Measurements from ENCODE around the gene ELP2. TPM values are rescaled to one million over a fixed set of nuclear protein-coding genes. Genes with fewer than 3 reads are reported as not detected.
A peak's percentile ranks its signal among the peaks of the same experiment; 100 is the strongest.
"Not testable (repeated sequence)": the region's sequence is repeated elsewhere in the genome, so short reads cannot be mapped to it uniquely, and the experiment has no call there.

ELP2 gene
- total and polyA plus RNA-seq, 4 experiments from 2014 or later: 76.3 to 143 (median 110) TPM

DNA sequence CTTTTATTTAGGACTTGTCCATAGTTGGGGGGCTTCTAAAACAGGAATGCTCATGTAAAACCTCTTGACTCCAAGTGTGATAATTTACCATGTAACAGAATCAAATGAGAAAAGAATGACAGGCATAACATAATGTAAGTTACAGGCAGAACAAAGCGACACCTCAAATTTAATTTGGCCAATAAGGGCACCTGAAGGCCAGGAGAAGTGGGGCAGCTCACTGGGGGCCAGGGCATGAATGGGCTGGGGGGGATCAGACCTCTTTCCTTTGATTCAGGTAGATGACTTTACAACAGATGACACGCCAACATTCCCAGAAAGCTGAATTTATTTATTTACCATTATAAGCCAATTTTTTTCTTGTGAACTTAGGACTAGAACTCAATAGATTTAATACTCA is 72.1 kb downstream of the ELP2 start:
- no peak for DNase-seq
- Histone ChIP-seq H3K4me3 (ENCODE audit: low read length in 2 of 2) (no peak overlapping the region), H3K9me3 (ENCODE audit: control insufficient read depth in 1 of 2, low read length in 2 of 2) (no peaks in the 10 kb centered on the region), H3K27me3 (ENCODE audit: insufficient read depth, low read length) (no peaks in the 10 kb centered on the region), H3K36me3 (ENCODE audit: insufficient read depth, low read length) (no peaks in the 10 kb centered on the region), H3K27ac (ENCODE audit: low read depth, low read length) (no peak overlapping the region), H3K4me1 (ENCODE audit: insufficient read depth, low read length) (no peaks in the 10 kb centered on the region)
- Mint-ChIP-seq H3K27me3 (peaks cover 0 to 1% of the 10 kb centered on the region in 2 donors), H3K4me1 (no peaks in the 10 kb centered on the region), H3K27ac (no peak overlapping the region), H3K36me3 (no peaks in the 10 kb centered on the region), H3K9me3 (no peaks in the 10 kb centered on the region), H3K4me3 (no peak overlapping the region)
- intact Hi-C loops (cut with micrococcal nuclease): no loop called here
- CTCF ChIA-PET (ENCODE audit: partially characterized antibody): no interaction called here
- POLR2A ChIA-PET (ENCODE audit: partially characterized antibody): no interaction called here

DNA sequence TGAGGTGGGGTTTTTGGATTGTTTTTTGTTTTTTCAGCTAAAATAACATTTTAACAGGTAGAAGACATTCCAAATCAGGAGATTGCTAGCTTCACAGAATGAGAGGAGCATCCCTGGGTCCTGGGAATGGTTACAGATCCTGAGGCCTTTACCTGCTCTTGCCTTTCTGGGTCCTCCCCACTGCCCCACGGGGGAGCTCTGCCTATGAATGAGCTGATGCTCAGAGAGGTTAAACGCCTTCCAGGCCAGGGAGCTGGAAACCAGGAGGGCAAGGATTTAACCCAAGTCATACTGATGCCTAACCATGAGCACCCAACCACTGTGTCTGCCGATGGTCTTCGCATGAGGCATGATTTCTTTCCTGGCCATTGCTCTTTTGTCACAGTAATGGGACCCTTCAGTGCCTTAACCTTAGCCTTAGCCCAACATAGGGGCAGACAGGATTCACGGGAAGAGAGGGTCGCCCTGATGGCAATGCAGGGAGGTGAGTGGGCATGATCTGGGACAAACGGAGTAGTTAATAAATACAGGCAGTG is 73.7 kb downstream of the ELP2 start:
- intact Hi-C loops (cut with micrococcal nuclease): no loop called here
- Histone ChIP-seq H3K27me3 (ENCODE audit: insufficient read depth, low read length) (no peaks in the 10 kb centered on the region), H3K36me3 (ENCODE audit: insufficient read depth, low read length) (no peaks in the 10 kb centered on the region), H3K27ac (ENCODE audit: low read depth, low read length) (no peak overlapping the region), H3K9me3 (ENCODE audit: control insufficient read depth in 1 of 2, low read length in 2 of 2) (no peaks in the 10 kb centered on the region), H3K4me1 (ENCODE audit: insufficient read depth, low read length) (no peaks in the 10 kb centered on the region), H3K4me3 (ENCODE audit: low read length in 2 of 2) (no peak overlapping the region)
- H3K27ac Mint-ChIP-seq: peak overlapping the region in 1 of 7 donors; percentile 6
- H3K4me1 Mint-ChIP-seq: no peaks in the 10 kb centered on the region
- peaks cover 0 to 1% of the 10 kb centered on the region in 2 donors for H3K27me3 Mint-ChIP-seq
- CTCF ChIA-PET (ENCODE audit: partially characterized antibody): no interaction called here
- no peak overlapping the region for H3K4me3 Mint-ChIP-seq
- POLR2A ChIA-PET (ENCODE audit: partially characterized antibody): no interaction called here
- peaks cover 0 to 4% (median 0%) of the 10 kb centered on the region in 8 donors for H3K9me3 Mint-ChIP-seq
- H3K36me3 Mint-ChIP-seq: no peaks in the 10 kb centered on the region
- no peak for DNase-seq

DNA sequence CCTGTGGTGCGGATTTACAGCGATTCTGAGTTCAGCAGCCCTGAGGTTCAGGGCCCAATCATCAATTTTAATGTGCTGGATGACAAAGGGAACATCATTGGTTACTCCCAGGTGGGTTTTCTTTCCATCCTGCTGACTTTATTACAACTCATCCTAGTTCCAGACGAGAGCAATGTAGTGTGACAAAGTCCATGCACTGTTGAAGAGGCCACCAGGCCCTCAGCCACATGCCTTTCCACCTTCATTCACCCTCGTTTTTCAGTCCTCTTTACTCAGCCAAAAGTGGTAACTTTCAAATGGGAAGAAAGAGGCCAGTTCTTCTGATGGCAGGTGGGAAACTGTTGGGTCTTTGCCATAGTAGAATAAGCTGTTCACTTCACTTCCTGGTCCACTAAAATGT is 75.5 kb downstream of the ELP2 start:
- no peak for DNase-seq
- no peaks in the 10 kb centered on the region for H3K36me3 ChIP-seq (ENCODE audit: insufficient read depth, low read length)
- H3K27ac ChIP-seq (ENCODE audit: low read depth, low read length): no peak overlapping the region
- ChIA-PET CTCF (ENCODE audit: partially characterized antibody) (no interaction called here), POLR2A (ENCODE audit: partially characterized antibody) (no interaction called here)
- intact Hi-C loops (cut with micrococcal nuclease): no loop called here
- no peaks in the 10 kb centered on the region for H3K4me1 ChIP-seq (ENCODE audit: insufficient read depth, low read length)
- Mint-ChIP-seq H3K9me3 (peaks cover 0 to 5% (median 0%) of the 10 kb centered on the region in 8 donors), H3K27ac (no peak overlapping the region), H3K27me3 (peaks cover 0 to 1% of the 10 kb centered on the region in 2 donors), H3K36me3 (no peaks in the 10 kb centered on the region), H3K4me3 (no peak overlapping the region), H3K4me1 (no peaks in the 10 kb centered on the region)
- no peaks in the 10 kb centered on the region for H3K9me3 ChIP-seq (ENCODE audit: control insufficient read depth in 1 of 2, low read length in 2 of 2)
- no peak overlapping the region for H3K4me3 ChIP-seq (ENCODE audit: low read length in 2 of 2)
- no peaks in the 10 kb centered on the region for H3K27me3 ChIP-seq (ENCODE audit: insufficient read depth, low read length)

DNA sequence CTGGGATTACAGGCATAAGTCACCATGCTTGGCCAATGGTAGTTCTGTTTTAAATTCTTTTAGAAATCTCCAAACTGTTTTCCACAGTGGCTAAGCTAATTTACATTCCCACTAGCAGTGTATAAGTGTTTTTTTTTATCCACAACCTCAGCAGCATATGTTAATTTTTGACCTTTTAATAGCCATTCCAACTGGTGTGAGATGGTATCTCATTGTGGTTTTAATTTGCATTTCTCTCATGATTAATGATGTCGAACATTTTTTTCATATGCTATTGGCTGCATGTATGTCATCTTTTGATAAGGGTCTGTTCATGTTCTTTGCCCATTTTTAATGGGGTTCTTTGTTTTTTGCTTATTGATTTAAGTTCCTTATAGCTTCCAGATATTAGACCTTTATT is 77.6 kb downstream of the ELP2 start:
- intact Hi-C loops (cut with micrococcal nuclease): no loop called here
- peaks cover 0 to 5% (median 0%) of the 10 kb centered on the region in 8 donors for H3K9me3 Mint-ChIP-seq
- Histone ChIP-seq H3K9me3 (ENCODE audit: control insufficient read depth in 1 of 2, low read length in 2 of 2) (no peaks in the 10 kb centered on the region), H3K4me3 (ENCODE audit: low read length in 2 of 2) (no peak overlapping the region), H3K27ac (ENCODE audit: low read depth, low read length) (no peak overlapping the region), H3K4me1 (ENCODE audit: insufficient read depth, low read length) (no peaks in the 10 kb centered on the region), H3K36me3 (ENCODE audit: insufficient read depth, low read length) (no peaks in the 10 kb centered on the region), H3K27me3 (ENCODE audit: insufficient read depth, low read length) (no peaks in the 10 kb centered on the region)
- no peaks in the 10 kb centered on the region for H3K36me3 Mint-ChIP-seq
- H3K27ac Mint-ChIP-seq: no peak overlapping the region
- DNase-seq: no peak
- peaks cover 0 to 1% of the 10 kb centered on the region in 2 donors for H3K27me3 Mint-ChIP-seq
- no peaks in the 10 kb centered on the region for H3K4me1 Mint-ChIP-seq
- POLR2A ChIA-PET (ENCODE audit: partially characterized antibody): no interaction called here
- CTCF ChIA-PET (ENCODE audit: partially characterized antibody): no interaction called here
- no peak overlapping the region for H3K4me3 Mint-ChIP-seq

DNA sequence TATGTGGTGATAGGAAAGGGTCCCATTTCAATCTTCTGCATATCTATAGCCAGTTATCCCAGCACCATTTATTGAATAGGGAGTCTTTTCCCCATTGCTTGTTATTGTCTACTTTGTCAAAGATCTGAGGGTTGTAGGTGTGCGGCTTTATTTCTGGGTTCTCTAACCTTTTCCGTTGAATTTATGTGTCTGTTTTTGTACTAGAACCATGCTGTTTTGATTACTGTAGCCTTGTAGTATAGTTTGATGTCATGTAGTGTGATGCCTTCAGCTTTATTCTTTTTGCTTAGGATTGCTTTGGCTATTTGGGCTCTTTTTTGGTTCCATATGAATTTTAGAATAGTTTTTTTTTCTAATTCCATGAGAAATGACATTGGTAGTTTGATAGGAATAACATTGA is 78.3 kb downstream of the ELP2 start:
- DNase-seq; H3K27ac Mint-ChIP-seq; POLR2A ChIA-PET (ENCODE audit: partially characterized antibody); H3K36me3 Mint-ChIP-seq; H3K36me3 ChIP-seq (ENCODE audit: insufficient read depth, low read length); H3K27ac ChIP-seq (ENCODE audit: low read depth, low read length); H3K4me3 Mint-ChIP-seq; H3K9me3 Mint-ChIP-seq; H3K4me3 ChIP-seq (ENCODE audit: low read length in 2 of 2); H3K4me1 ChIP-seq (ENCODE audit: insufficient read depth, low read length); intact Hi-C loops (cut with micrococcal nuclease); H3K27me3 ChIP-seq (ENCODE audit: insufficient read depth, low read length); H3K27me3 Mint-ChIP-seq; H3K9me3 ChIP-seq (ENCODE audit: control insufficient read depth in 1 of 2, low read length in 2 of 2); H3K4me1 Mint-ChIP-seq: not testable (repeated sequence)
- CTCF ChIA-PET (ENCODE audit: partially characterized antibody): interaction anchor here (1.5 kb wide), 1 partner anchor 10 kb away, joined by 3 read pairs; no protein-coding TSS in a partner anchor

DNA sequence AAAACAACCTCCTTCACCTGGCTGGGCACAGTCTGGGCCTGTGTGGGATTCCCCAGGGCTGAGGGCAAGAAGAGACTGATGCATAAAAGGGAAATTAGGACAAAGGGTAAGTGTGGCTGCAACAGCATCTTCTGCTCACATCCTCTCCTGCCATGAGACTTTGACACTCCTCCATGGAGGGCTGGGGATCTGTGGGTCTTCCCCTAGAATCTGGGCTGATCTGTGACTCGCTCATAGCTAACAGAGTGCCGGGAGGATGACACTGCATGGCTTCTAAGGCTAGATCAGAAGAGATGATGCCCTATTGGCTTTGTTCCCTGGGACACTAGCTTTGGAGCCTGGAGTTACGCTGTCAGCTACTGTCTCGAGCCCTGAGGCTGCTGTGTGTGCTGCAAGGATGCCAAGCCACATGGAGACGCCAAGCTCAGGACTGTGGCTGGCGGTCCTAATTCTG is 81.9 kb downstream of the ELP2 start:
- H3K4me3 Mint-ChIP-seq: no peak overlapping the region
- ChIA-PET POLR2A (ENCODE audit: partially characterized antibody) (no interaction called here), CTCF (ENCODE audit: partially characterized antibody) (no interaction called here)
- no peaks in the 10 kb centered on the region for H3K36me3 ChIP-seq (ENCODE audit: insufficient read depth, low read length)
- H3K4me1 ChIP-seq (ENCODE audit: insufficient read depth, low read length): no peaks in the 10 kb centered on the region
- H3K27ac Mint-ChIP-seq: no peak overlapping the region
- H3K27ac ChIP-seq (ENCODE audit: low read depth, low read length): no peak overlapping the region
- H3K27me3 ChIP-seq (ENCODE audit: insufficient read depth, low read length): no peaks in the 10 kb centered on the region
- H3K9me3 Mint-ChIP-seq: peaks cover 0 to 5% (median 0%) of the 10 kb centered on the region in 8 donors
- no peaks in the 10 kb centered on the region for H3K27me3 Mint-ChIP-seq
- intact Hi-C loops (cut with micrococcal nuclease): no loop called here
- no peak overlapping the region for H3K4me3 ChIP-seq (ENCODE audit: low read length in 2 of 2)
- H3K36me3 Mint-ChIP-seq: no peaks in the 10 kb centered on the region
- H3K4me1 Mint-ChIP-seq: no peaks in the 10 kb centered on the region
- H3K9me3 ChIP-seq (ENCODE audit: control insufficient read depth in 1 of 2, low read length in 2 of 2): no peaks in the 10 kb centered on the region
- no peak for DNase-seq

DNA sequence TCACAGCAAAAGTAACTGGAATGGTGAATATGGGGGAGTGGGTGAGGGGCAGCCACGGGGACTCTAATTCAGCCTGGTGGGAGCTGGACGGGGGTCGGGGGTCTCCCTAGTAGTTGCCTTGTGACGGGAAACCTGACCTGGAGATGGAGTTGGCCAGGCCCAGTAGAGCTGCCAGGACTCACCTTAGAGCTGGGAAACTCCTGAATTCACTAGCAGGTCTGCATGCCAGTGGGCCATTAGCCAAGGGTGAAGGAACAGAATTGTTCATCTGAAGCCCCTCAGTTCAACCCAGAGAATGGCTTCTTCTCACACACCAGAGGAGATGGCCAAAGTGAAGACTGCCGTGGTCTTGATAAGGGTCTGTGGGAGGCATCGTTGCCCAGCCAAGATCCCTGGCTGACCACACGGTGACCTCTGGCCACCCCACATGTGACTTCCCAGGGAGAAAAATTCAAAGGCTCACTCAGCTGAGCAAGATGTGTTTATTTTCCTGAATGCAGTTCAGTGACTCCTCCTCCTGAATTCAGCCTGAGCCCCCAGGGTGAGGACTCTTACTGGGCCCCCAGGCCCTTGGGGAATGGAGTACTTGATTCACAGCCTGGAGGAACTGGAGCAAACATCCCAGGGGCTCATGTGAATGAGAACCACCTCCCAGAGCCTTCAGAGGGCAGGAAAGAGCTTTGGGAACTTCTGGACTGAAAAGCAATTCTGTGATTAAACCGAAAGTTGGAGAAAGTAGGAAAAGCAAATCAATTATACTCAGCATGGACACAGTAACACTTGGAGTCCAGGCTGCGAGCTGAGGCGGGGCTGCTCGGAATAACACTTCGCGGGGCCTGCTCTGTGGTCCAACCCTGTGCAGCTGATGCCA is 82.8 kb downstream of the ELP2 start:
- intact Hi-C loops (cut with micrococcal nuclease): no loop called here
- H3K27me3 Mint-ChIP-seq: no peaks in the 10 kb centered on the region
- H3K4me1 Mint-ChIP-seq: no peaks in the 10 kb centered on the region
- POLR2A ChIA-PET (ENCODE audit: partially characterized antibody): no interaction called here
- peaks cover 0 to 5% (median 0%) of the 10 kb centered on the region in 8 donors for H3K9me3 Mint-ChIP-seq
- no peak overlapping the region for H3K27ac Mint-ChIP-seq
- no peaks in the 10 kb centered on the region for H3K4me1 ChIP-seq (ENCODE audit: insufficient read depth, low read length)
- CTCF ChIA-PET (ENCODE audit: partially characterized antibody): interaction anchor here (1.1 kb wide), 1 partner anchor 117 kb away, joined by 3 read pairs; no protein-coding TSS in a partner anchor
- no peak overlapping the region for H3K4me3 ChIP-seq (ENCODE audit: low read length in 2 of 2)
- DNase-seq: no peak
- no peaks in the 10 kb centered on the region for H3K36me3 Mint-ChIP-seq
- no peak overlapping the region for H3K4me3 Mint-ChIP-seq
- no peak overlapping the region for H3K27ac ChIP-seq (ENCODE audit: low read depth, low read length)
- no peaks in the 10 kb centered on the region for H3K36me3 ChIP-seq (ENCODE audit: insufficient read depth, low read length)
- no peaks in the 10 kb centered on the region for H3K27me3 ChIP-seq (ENCODE audit: insufficient read depth, low read length)
- H3K9me3 ChIP-seq (ENCODE audit: control insufficient read depth in 1 of 2, low read length in 2 of 2): no peaks in the 10 kb centered on the region
